Endothelial cell of umbilical vein (primary cell): Measurements from ENCODE around the gene MCCC1. TPM values are rescaled to one million over a fixed set of nuclear protein-coding genes. Genes with fewer than 3 reads are reported as not detected.
A peak's percentile ranks its signal among the peaks of the same experiment; 100 is the strongest.
"Not testable (repeated sequence)": the region's sequence is repeated elsewhere in the genome, so short reads cannot be mapped to it uniquely, and the experiment has no call there.

Experiments used
- BruUV-seq: library from RNA; stranded (reverse); fragments of 400-500 nt; replicated peaks from 2 replicates; lab custom pipeline; 2021; lab: Mats Ljungman, UMichigan
- CTCF ChIA-PET: fragments of 300-600, 350-600 bp; sonication (Branson Sonifier 250); formaldehyde crosslinking; loops from one replicate; lab custom pipeline; 2021; ENCODE audit warnings: antibody characterized with exemption, inconsistent platforms; lab: Charles Lee
- POLR2A ChIA-PET: fragments of 300-600, 350-600 bp; sonication (Branson Sonifier 250); formaldehyde crosslinking; loops from one replicate; lab custom pipeline; 2021; ENCODE audit warnings: antibody characterized with exemption, inconsistent platforms; lab: Charles Lee
- DNase-seq: peaks from one replicate; pipeline ENCODE4 v3.0.0-alpha.2; 2011; ENCODE audit warnings: low read depth, low spot score
- FAIRE-seq: peaks from 2 replicates; lab custom pipeline; 2011; peaks lifted over from hg19 to GRCh38; lab: Jason Lieb, UNC
- H2AFZ ChIP-seq: 2 replicates; pipeline ENCODE4 v1.6.0; 2012; ENCODE audit warnings: low read depth, low read length, control low read depth, inconsistent platforms
- H3K27ac ChIP-seq: 2 replicates; pipeline ENCODE4 v1.5.1; 2011; ENCODE audit warnings: low read depth, mild to moderate bottlenecking, control low read depth, low read length, moderate library complexity; ENCODE audit not compliant: insufficient read depth
- H3K27me3 ChIP-seq, 2 experiments: 2 replicates each; pipeline versions ENCODE4 v1.6.0 to v1.6.1; 2011; ENCODE audit warnings: low read length in 2 of 2, mixed read lengths in 1 of 2; ENCODE audit not compliant: control insufficient read depth in 2 of 2, insufficient read depth in 2 of 2
- H3K36me3 ChIP-seq, 2 experiments: 2 replicates in 1 of 2; 3 replicates in 1 of 2; pipeline ENCODE4 v1.5.1; 2011; ENCODE audit warnings: low read length in 2 of 2, mild to moderate bottlenecking in 1 of 2, moderate library complexity in 1 of 2; ENCODE audit not compliant: control insufficient read depth in 2 of 2, insufficient read depth in 2 of 2; ENCODE audit errors: extremely low read depth in 1 of 2
- H3K4me1 ChIP-seq: 3 replicates; pipeline ENCODE4 v1.5.1; 2011; ENCODE audit warnings: mild to moderate bottlenecking, low read length; ENCODE audit not compliant: control insufficient read depth, insufficient read depth; ENCODE audit errors: extremely low read depth
- H3K4me2 ChIP-seq: 2 replicates; pipeline ENCODE4 v1.6.1; 2011; ENCODE audit warnings: low read length, control low read depth, mixed read lengths; ENCODE audit not compliant: insufficient read depth
- H3K4me3 ChIP-seq, 3 experiments: fragments of 200-600 bp in 1 of 3; sonication (generic), shearing (Covaris generic) in 1 of 3; replicated peaks in 1 of 3; 2 replicates each; pipeline ENCODE4 v1.5.1; 2011 to 2016; ENCODE audit warnings: control low read depth in 3 of 3, low read length in 3 of 3, mild to moderate bottlenecking in 2 of 3, inconsistent platforms in 1 of 3, low read depth in 1 of 3, moderate library complexity in 1 of 3; ENCODE audit not compliant: insufficient read depth in 1 of 3
- H3K79me2 ChIP-seq: 2 replicates; pipeline ENCODE4 v1.6.0; 2012; ENCODE audit warnings: low read length, inconsistent platforms; ENCODE audit not compliant: control insufficient read depth, insufficient read depth
- H3K9ac ChIP-seq: replicated peaks from 2 replicates; pipeline ENCODE3; 2011; ENCODE audit warnings: low read length, control low read depth; ENCODE audit not compliant: insufficient read depth; ENCODE audit errors: extremely low read depth
- H3K9me1 ChIP-seq: replicated peaks from 3 replicates; pipeline ENCODE4 v1.6.0; 2011; ENCODE audit warnings: mild to moderate bottlenecking, low read length; ENCODE audit not compliant: control insufficient read depth, insufficient read depth; ENCODE audit errors: extremely low read depth
- H3K9me3 ChIP-seq: replicated peaks from 2 replicates; pipeline ENCODE4 v1.5.1; 2012; ENCODE audit warnings: low read length, inconsistent platforms; ENCODE audit not compliant: control insufficient read depth, insufficient read depth
- H4K20me1 ChIP-seq: replicated peaks from 2 replicates; pipeline ENCODE3; 2011; ENCODE audit warnings: mild to moderate bottlenecking, low read length; ENCODE audit not compliant: control insufficient read depth, insufficient read depth; ENCODE audit errors: extremely low read depth
- EZH2 ChIP-seq: IDR thresholded peaks from 2 replicates; pipeline ENCODE4 v1.6.1; 2012; ENCODE audit warnings: borderline replicate concordance, low read depth, mild to moderate bottlenecking, moderate library complexity, low read length, inconsistent platforms; ENCODE audit not compliant: severe bottlenecking
- JUN ChIP-seq: IDR thresholded peaks from 2 replicates; pipeline ENCODE4 v1.6.1; 2011; ENCODE audit warnings: borderline replicate concordance, low read depth; ENCODE audit not compliant: insufficient read length, insufficient read depth
- POLR2AphosphoS5 ChIP-seq: IDR thresholded peaks from 2 replicates; pipeline ENCODE4 v1.6.1; 2012; ENCODE audit warnings: low read depth, mild to moderate bottlenecking, control low read depth, low read length, moderate library complexity; ENCODE audit not compliant: insufficient read depth
- dilution Hi-C: fragments of 300-500 bp; cut with MboI; formaldehyde crosslinking; loops from one replicate; pipeline ENCODE4 v1.15.0; 2019; ENCODE audit warnings: low sequenced_read_pairs; ENCODE audit not compliant: extremely low pct_ligation_motif_present
- intact Hi-C: fragments of 100-400 bp; cut with micrococcal nuclease; formaldehyde crosslinking; loops from one replicate; pipeline ENCODE4 v1.10.0; 2022
- polyA plus RNA-seq, 4 experiments: library from polyadenylated mRNA; depleted of rRNA in 3 of 4; stranded (reverse) in 3 of 4; unstranded in 1 of 4; fragments of >200 nt; gene quantifications; 2 replicates each; pipeline versions ENCODE4 v1.2.1 to v1.2.3, GENCODE V29; 2011 to 2012; ENCODE audit warnings: missing spikeins in 1 of 4
- total RNA-seq: library from RNA; stranded (reverse); gene quantifications from 2 replicates; pipeline ENCODE4 v1.2.3, GENCODE V29; 2021

The MCCC1 gene
- total and polyA plus RNA-seq, 2 donors (not counting 3 experiments of a cell fraction or from before 2014, with no cell fraction given), result 9.2 to 19.7 TPM

GRCh38 chr3:183114384-183115178 lies 15.3 kb upstream of the MCCC1 start:
- Histone ChIP-seq H3K9me3 (no peaks in the 10 kb centered on the region), H4K20me1 (no peaks in the 10 kb centered on the region), H3K27ac (no peak overlapping the region), H3K79me2 (no peaks in the 10 kb centered on the region), H3K9me1 (no peaks in the 10 kb centered on the region), H3K4me1 (no peaks in the 10 kb centered on the region), H3K36me3 (no peaks in the 10 kb centered on the region), H3K4me2 (no peak overlapping the region), H2AFZ (no peak overlapping the region), H3K27me3 (peaks cover 19 to 36% of the 10 kb centered on the region in 2 experiments), H3K4me3 (no peak overlapping the region), H3K9ac (no peak overlapping the region)
- dilution Hi-C loops, result no loop called here
- FAIRE-seq, result peak; percentile 12
- intact Hi-C loops, result no loop called here
- no peak for DNase-seq
- CTCF ChIA-PET, result interaction anchor here (1.0 kb wide), 1 partner anchor 400 kb away, joined by 3 read pairs; no protein-coding TSS in a partner anchor
- POLR2A ChIA-PET, result no interaction called here
- TF ChIP-seq JUN, result no peak
- TF ChIP-seq EZH2, result peak; percentile 32
- no peak for TF ChIP-seq POLR2AphosphoS5
- BruUV-seq, result no TSS peak

GRCh38 chr3:183109847-183110246 lies 10.6 kb upstream of the MCCC1 start:
- CTCF ChIA-PET, DNase-seq, H3K9me3 ChIP-seq, H3K27me3 ChIP-seq, H3K4me1 ChIP-seq, H3K4me3 ChIP-seq, POLR2A ChIA-PET, H3K4me2 ChIP-seq, BruUV-seq, FAIRE-seq, dilution Hi-C loops, H4K20me1 ChIP-seq, H3K9ac ChIP-seq, H2AFZ ChIP-seq, H3K79me2 ChIP-seq, H3K27ac ChIP-seq, H3K36me3 ChIP-seq, intact Hi-C loops, H3K9me1 ChIP-seq: not testable (repeated sequence)
